HepG2 (cell line): Measurements from ENCODE around the gene TEDC1. TPM values are rescaled to one million over a fixed set of nuclear protein-coding genes. Genes with fewer than 3 reads are reported as not detected.

Experiments used
- ARID4A ChIP-seq: sonication (generic); formaldehyde crosslinking; IDR thresholded peaks from 2 replicates; pipeline ENCODE4 v1.5.0; 2020; ENCODE audit warnings: mild to moderate bottlenecking, missing genetic modification reagents, borderline replicate concordance
- NONO ChIP-seq, 2 experiments: fragments of 450-650 bp in 1 of 2; sonication (generic) in 1 of 2; formaldehyde crosslinking in 1 of 2; IDR thresholded peaks in 1 of 2; conservative IDR thresholded peaks in 1 of 2; 2 replicates each; pipeline versions ENCODE4 v1.6.1 to v1.8.0; 2017 to 2022; ENCODE audit warnings: mild to moderate bottlenecking in 1 of 2, missing genetic modification reagents in 1 of 2, moderate library complexity in 1 of 2
- RERE ChIP-seq: IDR thresholded peaks from 2 replicates; pipeline ENCODE4 v1.6.1; 2016; ENCODE audit warnings: low read depth, missing genetic modification reagents, missing compliant biosample characterization
- SP1 ChIP-seq, 2 experiments: fragments of 450-650 bp in 1 of 2; sonication (generic) in 1 of 2; formaldehyde crosslinking in 1 of 2; IDR thresholded peaks; 2 replicates each; pipeline versions ENCODE4 v1.4.0 to v1.6.1; 2016 to 2020; ENCODE audit warnings: missing genetic modification reagents in 1 of 2
- SUZ12 ChIP-seq: fragments of 150-350 bp; IDR thresholded peaks from 2 replicates; pipeline ENCODE4 v1.6.1; 2014; ENCODE audit warnings: low read depth, low read length
- TBP ChIP-seq: sonication (generic); formaldehyde crosslinking; IDR thresholded peaks from 2 replicates; pipeline ENCODE4 v1.5.0; 2020; ENCODE audit warnings: missing genetic modification reagents
- TFDP2 ChIP-seq: sonication (generic); formaldehyde crosslinking; IDR thresholded peaks from 2 replicates; pipeline ENCODE4 v1.4.0; 2020; ENCODE audit warnings: missing genetic modification reagents
- ZBTB10 ChIP-seq: sonication (generic); formaldehyde crosslinking; IDR thresholded peaks from 2 replicates; pipeline ENCODE4 v1.4.0; 2020; ENCODE audit warnings: missing genetic modification reagents, borderline replicate concordance
- ZFP62 ChIP-seq: sonication (generic); formaldehyde crosslinking; IDR thresholded peaks from 2 replicates; pipeline ENCODE4 v1.4.0; 2020; ENCODE audit warnings: missing genetic modification reagents
- ZNF160 ChIP-seq: sonication (generic); formaldehyde crosslinking; IDR thresholded peaks from 2 replicates; pipeline ENCODE4 v1.8.0; 2022; ENCODE audit warnings: mild to moderate bottlenecking, inconsistent platforms, missing genetic modification reagents
- ZNF30 ChIP-seq: sonication (generic); formaldehyde crosslinking; IDR thresholded peaks from 2 replicates; pipeline ENCODE4 v1.5.0; 2020; ENCODE audit warnings: mild to moderate bottlenecking, missing genetic modification reagents
- ZNF598 ChIP-seq: sonication (generic); formaldehyde crosslinking; IDR thresholded peaks from 2 replicates; pipeline ENCODE4 v1.5.1; 2020; ENCODE audit warnings: mild to moderate bottlenecking, missing genetic modification reagents, borderline replicate concordance
- ZNF749 ChIP-seq: sonication (generic); formaldehyde crosslinking; IDR thresholded peaks from 2 replicates; pipeline ENCODE4 v1.8.0; 2022; ENCODE audit warnings: mild to moderate bottlenecking, missing genetic modification reagents, moderate library complexity, borderline replicate concordance
- ZSCAN20 ChIP-seq: sonication (generic); formaldehyde crosslinking; IDR thresholded peaks from 2 replicates; pipeline ENCODE4 v1.4.0; 2020; ENCODE audit warnings: missing genetic modification reagents, mild to moderate bottlenecking, borderline replicate concordance
- polyA plus RNA-seq, 8 experiments: library from polyadenylated mRNA; depleted of rRNA in 3 of 8; stranded (reverse) in 7 of 8; unstranded in 1 of 8; fragments of >200 nt; fragmentation: Illumina TruSeq in 4 of 8; extraction: Trizol in 4 of 8; gene quantifications; 2 replicates each; pipeline versions ENCODE4 v1.2.1 to v1.2.3, GENCODE V29; 2011 to 2016; ENCODE audit warnings: low read depth in 4 of 8, missing spikeins in 1 of 8, mixed read lengths in 1 of 8; ENCODE audit not compliant: insufficient read depth in 1 of 8
- total RNA-seq, 5 experiments: library from RNA; depleted of rRNA; stranded (reverse); fragments of >200 nt; fragmentation: Illumina TruSeq; extraction: Trizol; gene quantifications; 2 replicates each; pipeline ENCODE4 v1.2.3, GENCODE V29; 2016; ENCODE audit warnings: low read depth in 1 of 5

The TEDC1 gene
- total and polyA plus RNA-seq, 2 of the 13 experiments (the other 11 are each of a cell fraction or from before 2014, with no cell fraction given): 5.7 to 27.4 TPM

GRCh38 chr14:105498430-105499255, 7.6 kb downstream of the TEDC1 start (continued):
- TF ChIP-seq ZBTB10 (CRISPR knock-in tag) (no peak), ZNF749 (no peak), ZNF598 (CRISPR knock-in tag) (no peak), ZNF30 (CRISPR knock-in tag) (no peak), TBP (CRISPR knock-in tag) (no peak), RERE (no peak), ZSCAN20 (no peak), NONO (IDR thresholded peaks at IDR 0.05) (no peak), NONO (CRISPR knock-in tag; conservative IDR thresholded peaks at IDR 0.05) (0 out of 2 replicates have a peak, but pooled peaks have one; percentile 3), TFDP2 (CRISPR knock-in tag) (0 out of 2 replicates have a peak, but pooled peaks have one; percentile 15), ZFP62 (CRISPR knock-in tag) (no peak), SUZ12 (no peak), ZNF160 (CRISPR knock-in tag) (no peak), SP1 (IDR thresholded peaks at IDR 0.05) (no peak), SP1 (CRISPR knock-in tag; IDR thresholded peaks at IDR 0.05) (no peak), ARID4A (no peak)
